Osteoblast (primary cell): ENCODE measurements around the gene LMOD2. TPM values are rescaled to one million over a fixed set of nuclear protein-coding genes. Genes with fewer than 3 reads are reported as not detected.

Source experiments
- DNase-seq: peaks from one replicate; pipeline ENCODE4 v3.0.0; 2011; ENCODE audit warnings: low spot score, mixed read lengths; ENCODE audit not compliant: insufficient read length; ENCODE audit errors: missing footprints
- H2AFZ ChIP-seq: 2 replicates; pipeline ENCODE4 v1.6.0; 2011; ENCODE audit warnings: mild to moderate bottlenecking, low read length
- H3K27ac ChIP-seq: 2 replicates; pipeline ENCODE4 v1.5.1; 2011; ENCODE audit warnings: mild to moderate bottlenecking, low read depth, low read length, moderate library complexity
- H3K27me3 ChIP-seq: 2 replicates; pipeline ENCODE4 v1.6.0; 2012; ENCODE audit warnings: mild to moderate bottlenecking, control low read depth, inconsistent platforms, low read length, moderate library complexity; ENCODE audit not compliant: insufficient read depth
- H3K36me3 ChIP-seq: 2 replicates; pipeline ENCODE4 v1.5.1; 2011; ENCODE audit warnings: mild to moderate bottlenecking, low read length, control low read depth, moderate library complexity; ENCODE audit not compliant: insufficient read depth
- H3K4me1 ChIP-seq: 2 replicates; pipeline ENCODE4 v1.5.1; 2011; ENCODE audit warnings: mild to moderate bottlenecking, low read length, control low read depth, moderate library complexity; ENCODE audit not compliant: insufficient read depth
- H3K4me2 ChIP-seq: 2 replicates; pipeline ENCODE4 v1.6.0; 2011; ENCODE audit warnings: mild to moderate bottlenecking, low read length; ENCODE audit not compliant: insufficient read depth
- H3K4me3 ChIP-seq: fragments of 200-600 bp; sonication (generic); 3 replicates; pipeline ENCODE4 v1.5.1; 2012; ENCODE audit warnings: mild to moderate bottlenecking, low read length, inconsistent platforms; ENCODE audit not compliant: insufficient read depth
- H3K79me2 ChIP-seq: 2 replicates; pipeline ENCODE4 v1.6.0; 2012; ENCODE audit warnings: mild to moderate bottlenecking, low read length, control low read depth, inconsistent platforms; ENCODE audit not compliant: insufficient read depth
- H3K9me3 ChIP-seq: 2 replicates; pipeline ENCODE4 v1.5.1; 2011; ENCODE audit warnings: low read depth, low read length, control low read depth
- H4K20me1 ChIP-seq: 2 replicates; pipeline ENCODE4 v1.6.0; 2012; ENCODE audit warnings: mild to moderate bottlenecking, low read length, control low read depth; ENCODE audit not compliant: insufficient read depth
- CTCF ChIP-seq: IDR thresholded peaks from 2 replicates; pipeline ENCODE4 v1.5.1; 2011; ENCODE audit warnings: mild to moderate bottlenecking, low read depth, low read length, moderate library complexity; ENCODE audit errors: extremely low read depth
- total RNA-seq: library from RNA; depleted of rRNA; stranded (reverse); fragments of >200 nt; gene quantifications from 2 replicates; pipeline ENCODE4 v1.2.3, GENCODE V29; 2012

The LMOD2 gene
- total RNA-seq, 1 donor: not detected

GRCh38 chr7:123650595-123650994 lies 5.1 kb upstream of the LMOD2 start:
- H3K36me3 ChIP-seq: no peaks in the 10 kb centered on the region
- H3K4me2 ChIP-seq: no peak overlapping the region
- H2AFZ ChIP-seq: no peak overlapping the region
- no peak for TF ChIP-seq CTCF
- no peaks in the 10 kb centered on the region for H3K4me1 ChIP-seq
- H3K4me3 ChIP-seq: no peak overlapping the region
- no peak overlapping the region for H3K27ac ChIP-seq
- H3K9me3 ChIP-seq: no peaks in the 10 kb centered on the region
- no peaks in the 10 kb centered on the region for H4K20me1 ChIP-seq
- no peak for DNase-seq
- H3K27me3 ChIP-seq: peaks cover 3% of the 10 kb centered on the region
- no peaks in the 10 kb centered on the region for H3K79me2 ChIP-seq

- no peak overlapping the region for H3K4me3 ChIP-seq
- no peaks in the 10 kb centered on the region for H4K20me1 ChIP-seq
- no peak overlapping the region for H3K27ac ChIP-seq
- no peaks in the 10 kb centered on the region for H3K27me3 ChIP-seq
- H3K4me2 ChIP-seq: no peak overlapping the region
- no peak for TF ChIP-seq CTCF
- no peak overlapping the region for H2AFZ ChIP-seq
- H3K4me1 ChIP-seq: no peaks in the 10 kb centered on the region
- H3K36me3 ChIP-seq: no peaks in the 10 kb centered on the region
- H3K79me2 ChIP-seq: no peaks in the 10 kb centered on the region
- no peak for DNase-seq
- no peaks in the 10 kb centered on the region for H3K9me3 ChIP-seq
Measured at GRCh38 chr7:123652406-123652805, 3.3 kb upstream of the LMOD2 start.

- Histone ChIP-seq H4K20me1 (no peaks in the 10 kb centered on the region), H3K36me3 (no peaks in the 10 kb centered on the region), H2AFZ (no peak overlapping the region), H3K27me3 (no peaks in the 10 kb centered on the region), H3K4me2 (no peak overlapping the region), H3K79me2 (no peaks in the 10 kb centered on the region), H3K4me3 (no peak overlapping the region), H3K9me3 (no peaks in the 10 kb centered on the region), H3K27ac (no peak overlapping the region), H3K4me1 (no peaks in the 10 kb centered on the region)
- no peak for DNase-seq
- TF ChIP-seq CTCF: no peak
Measured at GRCh38 chr7:123653162-123653561, 2.5 kb upstream of the LMOD2 start.

- no peak overlapping the region for H3K27ac ChIP-seq
- H3K4me2 ChIP-seq: no peak overlapping the region
Measured at GRCh38 chr7:123656544-123657303, 1.1 kb downstream of the LMOD2 start.

More at GRCh38 chr7:123656544-123657303, 1.1 kb downstream of the LMOD2 start:
- H3K27me3 ChIP-seq: no peaks in the 10 kb centered on the region
- no peak overlapping the region for H2AFZ ChIP-seq
- H4K20me1 ChIP-seq: no peaks in the 10 kb centered on the region
- no peaks in the 10 kb centered on the region for H3K9me3 ChIP-seq
- H3K4me3 ChIP-seq: no peak overlapping the region
- no peaks in the 10 kb centered on the region for H3K4me1 ChIP-seq
- H3K36me3 ChIP-seq: no peaks in the 10 kb centered on the region
- TF ChIP-seq CTCF: no peak
- no peak for DNase-seq
- H3K79me2 ChIP-seq: no peaks in the 10 kb centered on the region
